HUES6 (cell line): ENCODE data around the gene LYSMD3.
A peak's percentile ranks its signal among the peaks of the same experiment; 100 is the strongest.

Source experiments
- H3K27ac ChIP-seq: 2 replicates; pipeline ENCODE4 v1.7.0; 2013; ENCODE audit warnings: low read depth, mild to moderate bottlenecking, low read length, inconsistent platforms
- H3K27me3 ChIP-seq: 2 replicates; pipeline ENCODE4 v1.6.1; 2013; ENCODE audit warnings: low read length; ENCODE audit not compliant: control insufficient read depth, insufficient read depth
- H3K36me3 ChIP-seq: 2 replicates; pipeline ENCODE4 v1.6.1; 2013; ENCODE audit warnings: low read length; ENCODE audit not compliant: control insufficient read depth, insufficient read depth
- H3K4me1 ChIP-seq: 2 replicates; pipeline ENCODE4 v1.6.1; 2013; ENCODE audit warnings: low read length; ENCODE audit not compliant: control insufficient read depth, insufficient read depth
- H3K4me3 ChIP-seq: 2 replicates; pipeline ENCODE4 v1.5.1; 2013; ENCODE audit warnings: low read depth, low read length
- H3K9ac ChIP-seq: one replicate; pipeline ENCODE4 v1.6.1; 2013; ENCODE audit warnings: mild to moderate bottlenecking, low read length
- H3K9me3 ChIP-seq: 2 replicates; pipeline ENCODE4 v1.6.1; 2013; ENCODE audit warnings: low read depth, low read length; ENCODE audit not compliant: control insufficient read depth, insufficient read depth

LYSMD3 gene

DNA sequence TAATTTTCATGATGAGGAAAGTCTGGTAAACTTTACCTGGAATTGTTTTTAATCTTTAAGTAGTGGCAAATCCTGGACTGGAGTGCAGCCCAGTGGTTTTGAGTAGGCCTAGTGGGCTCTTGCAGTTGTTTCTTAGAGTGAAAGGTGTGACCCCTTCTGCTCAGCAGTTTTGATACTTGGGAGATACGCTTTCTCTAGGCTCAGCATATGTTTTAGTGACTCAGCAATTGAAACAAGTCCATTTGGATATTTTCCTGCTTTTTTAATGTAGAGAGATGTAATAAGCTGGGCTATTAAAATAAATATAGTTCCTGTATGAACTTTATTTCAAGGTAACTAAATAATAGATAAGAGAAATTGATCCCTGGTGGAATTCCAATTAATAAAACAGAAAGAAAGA is 48.7 kb downstream of the LYSMD3 start:
- no peak overlapping the region for H3K4me3 ChIP-seq
- no peak overlapping the region for H3K9ac ChIP-seq
- H3K27ac ChIP-seq, result 0 out of 2 replicates have a peak overlapping the region, but pooled peaks have one; percentile 24
- H3K36me3 ChIP-seq, result peaks cover 22% of the 10 kb centered on the region
- peaks cover 31% of the 10 kb centered on the region for H3K4me1 ChIP-seq
- H3K27me3 ChIP-seq, result no peaks in the 10 kb centered on the region
- no peaks in the 10 kb centered on the region for H3K9me3 ChIP-seq

DNA sequence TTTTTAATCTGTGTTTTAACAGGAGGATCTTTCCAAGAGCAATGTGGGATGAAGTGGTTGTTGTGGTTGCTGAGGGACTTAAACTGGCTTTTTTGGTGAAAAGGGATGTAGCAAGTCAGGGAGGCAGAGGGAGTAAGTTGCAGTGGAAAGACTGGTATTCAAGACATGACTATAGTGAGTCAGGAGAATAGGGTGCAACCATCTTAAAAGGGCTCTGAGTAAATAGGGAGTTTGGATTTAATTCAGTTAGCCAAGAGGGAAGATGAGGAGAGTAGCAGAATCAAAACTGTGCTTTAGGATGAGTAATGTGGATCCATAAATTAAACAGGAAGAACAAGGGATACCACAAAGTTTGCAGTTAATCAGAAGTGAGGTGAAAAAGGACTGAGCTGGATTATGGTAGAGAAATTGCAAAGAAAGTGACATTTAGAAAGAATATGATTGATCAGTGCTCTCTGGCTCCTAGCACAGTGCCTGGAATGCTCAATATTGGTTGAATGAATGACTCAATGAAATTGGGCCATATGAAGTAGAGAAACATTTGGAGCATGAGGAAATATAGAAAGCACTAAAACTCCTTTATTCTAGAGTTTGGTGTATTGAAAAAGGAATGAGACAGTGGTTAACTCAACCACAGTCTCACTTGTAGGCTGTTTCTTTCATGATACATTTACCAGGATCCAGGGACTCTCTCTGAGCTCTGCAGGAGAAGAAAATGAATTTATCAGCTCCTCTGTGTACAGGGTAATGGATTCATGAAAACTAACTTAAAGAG is 49.6 kb downstream of the LYSMD3 start:
- H3K4me1 ChIP-seq, result peaks cover 30% of the 10 kb centered on the region
- H3K4me3 ChIP-seq, result no peak overlapping the region
- H3K27ac ChIP-seq, result 0 out of 2 replicates have a peak overlapping the region, but pooled peaks have one; percentile 24
- no peaks in the 10 kb centered on the region for H3K9me3 ChIP-seq
- no peaks in the 10 kb centered on the region for H3K27me3 ChIP-seq
- H3K36me3 ChIP-seq, result peaks cover 13% of the 10 kb centered on the region; the same call in 1 of the 2 replicates
- no peak overlapping the region for H3K9ac ChIP-seq

- H3K9me3 ChIP-seq, result no peaks in the 10 kb centered on the region
- H3K4me3 ChIP-seq, result peak overlapping the region; percentile 96
- no peak overlapping the region for H3K27ac ChIP-seq
- H3K27me3 ChIP-seq, result no peaks in the 10 kb centered on the region
- no peak overlapping the region for H3K9ac ChIP-seq
- H3K36me3 ChIP-seq, result peaks cover 2% of the 10 kb centered on the region; the same call in 1 of the 2 replicates
- H3K4me1 ChIP-seq, result peaks cover 23% of the 10 kb centered on the region
These were observed 51.7 kb downstream of the LYSMD3 start for GRCh38 chr5:90477621-90478215.

- Histone ChIP-seq H3K27ac (no peak overlapping the region), H3K27me3 (no peaks in the 10 kb centered on the region), H3K36me3 (peaks cover 2% of the 10 kb centered on the region; the same call in 1 of the 2 replicates), H3K4me3 (peak overlapping the region; percentile 96), H3K4me1 (peaks cover 23% of the 10 kb centered on the region), H3K9me3 (no peaks in the 10 kb centered on the region), H3K9ac (no peak overlapping the region)
These were observed 52.3 kb downstream of the LYSMD3 start for GRCh38 chr5:90477073-90477472.

- H3K27ac ChIP-seq, result no peak overlapping the region
- peaks cover 2% of the 10 kb centered on the region; the same call in 1 of the 2 replicates for H3K36me3 ChIP-seq
- peak overlapping the region; percentile 96 for H3K4me3 ChIP-seq
- peaks cover 23% of the 10 kb centered on the region for H3K4me1 ChIP-seq
- no peak overlapping the region for H3K9ac ChIP-seq
- no peaks in the 10 kb centered on the region for H3K27me3 ChIP-seq
- H3K9me3 ChIP-seq, result no peaks in the 10 kb centered on the region
These were observed 53.0 kb downstream of the LYSMD3 start for GRCh38 chr5:90476391-90476790.

- H3K4me3 ChIP-seq, result peak overlapping the region; percentile 96
- no peaks in the 10 kb centered on the region for H3K27me3 ChIP-seq
- no peak overlapping the region for H3K27ac ChIP-seq
- no peaks in the 10 kb centered on the region for H3K9me3 ChIP-seq
- H3K9ac ChIP-seq, result peak overlapping the region; percentile 23
- H3K4me1 ChIP-seq, result peaks cover 23% of the 10 kb centered on the region
- H3K36me3 ChIP-seq, result 0 out of 2 replicates have a peak, but pooled peaks cover 2% of the 10 kb centered on the region
These were observed 53.9 kb downstream of the LYSMD3 start for GRCh38 chr5:90475436-90475980.

DNA sequence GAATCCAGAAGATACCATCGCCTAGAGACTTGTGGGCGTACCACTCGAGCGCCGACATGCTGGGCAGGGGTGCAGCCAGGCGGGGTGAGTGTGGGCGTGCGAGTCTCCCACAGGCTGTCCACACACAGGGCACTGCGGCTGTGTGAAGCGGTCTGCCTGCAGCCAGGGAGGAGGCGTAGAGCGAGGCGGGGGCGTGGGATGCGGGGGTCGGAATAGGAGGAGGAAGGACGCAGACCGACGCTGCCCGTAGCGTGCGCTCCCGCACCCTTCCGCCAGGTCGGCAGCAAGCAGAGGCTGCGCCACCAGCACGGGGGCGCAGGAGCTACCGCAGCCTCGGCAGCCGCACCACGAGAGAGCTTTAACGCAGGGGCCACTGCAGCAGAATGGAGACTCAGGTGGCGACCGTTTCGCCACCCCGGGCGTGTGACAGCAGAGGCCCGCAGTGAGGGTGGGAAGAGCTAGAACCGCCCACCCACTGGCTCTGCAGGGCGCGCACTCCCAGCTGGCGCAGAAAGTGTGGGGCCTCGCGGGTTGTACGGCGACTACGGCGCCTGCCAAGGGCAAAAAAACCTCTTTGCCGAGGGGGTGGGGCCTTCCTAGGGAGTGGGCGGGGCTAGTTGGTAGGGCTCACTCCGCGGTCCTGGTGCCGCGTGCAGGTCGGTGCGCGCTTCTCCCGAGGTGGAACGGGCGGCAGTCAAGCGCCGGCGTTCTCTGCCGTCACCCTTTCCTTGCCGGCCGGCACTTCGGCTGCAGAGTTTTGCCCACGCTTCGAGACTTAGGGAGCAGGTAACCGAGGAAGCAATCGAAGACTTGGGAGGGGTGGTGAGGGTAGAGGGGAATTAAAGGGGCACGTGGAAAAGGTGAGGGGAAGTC is 54.9 kb downstream of the LYSMD3 start, which contains the start of the genes MBLAC2 and POLR3G:
Gene MBLAC2, minus strand, starts transcription at position 537 of the 873 bp plus-strand sequence. Its CDS starts 479 bp downstream, at position 58.
Gene POLR3G, plus strand, starts transcription at position 630 of the 873 bp plus-strand sequence. CDS start 10,704 bp downstream, outside the sequence.
- Histone ChIP-seq H3K27ac (peak within 1 kb of the TSS; percentile 15; the same call in 1 of the 2 replicates), H3K9me3 (no peaks in the 10 kb centered on the region), H3K4me1 (peaks cover 23% of the 10 kb centered on the region), H3K36me3 (0 out of 2 replicates have a peak, but pooled peaks cover 2% of the 10 kb centered on the region), H3K27me3 (no peaks in the 10 kb centered on the region), H3K9ac (peak within 1 kb of the TSS; percentile 85), H3K4me3 (peak within 1 kb of the TSS; percentile 96)

DNA sequence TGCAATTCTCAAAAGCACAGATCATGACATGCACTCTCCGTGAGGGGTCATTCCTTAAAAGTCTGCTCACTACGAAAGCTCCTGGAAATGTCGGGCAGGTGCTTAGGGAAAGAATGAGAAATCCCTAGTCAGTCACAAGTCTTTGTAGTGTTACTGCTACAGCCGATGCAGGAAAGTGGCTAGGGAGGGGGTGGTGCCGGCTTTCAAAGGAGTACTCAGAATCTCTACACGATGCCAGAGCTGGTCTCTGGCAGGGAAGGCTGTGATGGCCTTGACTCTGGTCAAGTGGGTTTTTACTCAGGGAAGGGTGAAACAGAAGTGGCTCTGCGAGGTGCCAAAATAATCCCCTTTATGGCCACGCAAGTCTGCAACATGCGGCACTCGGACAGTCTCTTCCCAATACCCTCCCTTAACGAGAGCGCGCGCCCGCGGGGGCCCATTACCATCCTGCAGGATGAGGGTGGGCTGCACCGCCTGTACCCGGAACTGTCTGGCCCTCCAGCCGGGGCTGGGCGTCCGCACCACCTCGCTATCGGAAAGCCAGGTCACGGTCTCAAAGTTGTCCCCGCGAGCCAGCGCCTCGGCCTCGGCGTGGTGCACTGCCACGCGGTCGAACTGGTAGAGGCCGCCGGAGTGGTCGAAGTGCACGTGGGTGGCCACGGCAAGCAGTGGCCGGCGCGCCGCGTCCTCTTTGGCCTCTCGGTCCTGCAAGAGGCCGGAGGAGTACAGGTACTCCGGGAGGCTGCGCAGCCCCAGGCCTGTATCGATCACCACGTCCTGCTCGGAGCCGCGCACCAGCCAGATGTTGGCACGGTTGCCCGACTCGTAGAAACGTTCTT is 55.8 kb downstream of the LYSMD3 start:
- peak overlapping the region; percentile 85 for H3K9ac ChIP-seq
- H3K36me3 ChIP-seq, result no peaks in the 10 kb centered on the region
- H3K4me3 ChIP-seq, result peak overlapping the region; percentile 96
- H3K4me1 ChIP-seq, result peaks cover 23% of the 10 kb centered on the region
- peak overlapping the region; percentile 15; the same call in 1 of the 2 replicates for H3K27ac ChIP-seq
- no peaks in the 10 kb centered on the region for H3K9me3 ChIP-seq
- no peaks in the 10 kb centered on the region for H3K27me3 ChIP-seq

DNA sequence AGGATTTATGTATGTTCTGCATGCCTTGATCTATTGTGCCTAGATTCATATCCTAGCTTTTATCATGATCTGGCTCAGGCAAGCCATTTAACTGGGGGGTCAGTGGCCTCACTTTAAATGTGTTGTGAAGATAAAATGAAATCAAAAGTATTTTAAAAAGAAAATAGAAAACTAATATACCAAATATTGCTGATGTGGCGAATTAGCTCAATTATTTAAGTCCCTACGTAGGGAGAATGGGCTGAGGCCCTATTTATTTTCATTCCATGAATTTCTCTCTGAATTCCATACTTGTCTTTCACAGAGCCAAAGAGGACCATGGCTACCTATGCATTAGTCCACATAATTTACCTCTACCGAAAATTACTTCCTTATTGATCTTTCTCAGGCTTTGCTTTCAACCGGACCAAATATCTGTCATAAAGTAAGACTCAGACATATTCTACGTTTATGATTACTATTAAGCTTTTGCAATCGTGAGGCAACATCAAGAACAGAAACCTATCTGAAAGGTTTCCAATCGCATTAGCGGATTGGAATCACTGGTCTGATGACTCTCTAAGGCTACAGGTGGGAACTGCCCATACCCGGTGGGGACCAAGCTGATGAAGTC is 56.5 kb downstream of the LYSMD3 start:
- Histone ChIP-seq H3K27me3 (no peaks in the 10 kb centered on the region), H3K4me1 (peaks cover 20% of the 10 kb centered on the region), H3K4me3 (peak overlapping the region; percentile 96), H3K36me3 (no peaks in the 10 kb centered on the region), H3K9me3 (no peaks in the 10 kb centered on the region), H3K27ac (no peak overlapping the region), H3K9ac (peak overlapping the region; percentile 85)
